K562 (cell line): ENCODE results near the gene LATS2. TPM values are rescaled to one million over a fixed set of nuclear protein-coding genes. Genes with fewer than 3 reads are reported as not detected.

Experiments used
- ATAC-seq: fragments of 200-7000 bp; cut with Tn5 transposase; 3 replicates; pipeline ENCODE4 v1.9.1; 2020; ENCODE audit warnings: moderate library complexity
- BruUV-seq: library from RNA; stranded (reverse); fragments of 400-500 nt; replicated peaks from 2 replicates; lab custom pipeline; 2021; lab: Mats Ljungman, UMichigan
- CTCF ChIA-PET: fragments of 300-600 bp; formaldehyde crosslinking; extraction: SDS; loops from one replicate; lab custom pipeline; 2021; ENCODE audit warnings: low intra/inter-chr PET ratio; lab: Yijun Ruan, JAX
- POLR2A ChIA-PET: fragments of 300-600, 350-650 bp; sonication (Branson Sonifier 250); formaldehyde crosslinking; extraction: SDS; loops from one replicate; lab custom pipeline; 2021; ENCODE audit warnings: antibody characterized with exemption, inconsistent platforms; lab: Yijun Ruan, JAX
- DNase-seq, 4 experiments: peaks; one replicate each; pipeline versions ENCODE4 v3.0.0 to v3.0.0-alpha.2; 2011 to 2018; ENCODE audit warnings: low spot score in 3 of 4, mixed read lengths in 3 of 4; ENCODE audit errors: extremely low read depth in 1 of 4
- FAIRE-seq: peaks from 2 replicates; lab custom pipeline; 2011; peaks lifted over from hg19 to GRCh38; lab: Jason Lieb, UNC
- H2AFZ ChIP-seq: 2 replicates; pipeline ENCODE4 v1.6.0; 2011; ENCODE audit warnings: low read depth, low read length, control low read depth, inconsistent platforms
- H3K27ac ChIP-seq: fragments of 200-600 bp; 3 replicates; pipeline ENCODE4 v1.8.0; 2011; ENCODE audit warnings: low read depth, mild to moderate bottlenecking, control low read depth, inconsistent platforms, low read length, moderate library complexity, mixed read lengths; ENCODE audit errors: extremely low read depth
- H3K27me3 ChIP-seq, 2 experiments: fragments of 300-600 bp in 1 of 2; 2 replicates in 1 of 2; 3 replicates in 1 of 2; pipeline versions ENCODE4 v1.6.0 to v1.8.0; 2011; ENCODE audit warnings: inconsistent platforms in 2 of 2, low read length in 2 of 2, mild to moderate bottlenecking in 1 of 2, mixed read lengths in 1 of 2, moderate library complexity in 1 of 2; ENCODE audit not compliant: control insufficient read depth in 2 of 2, insufficient read depth in 2 of 2
- H3K36me3 ChIP-seq: fragments of 300-600 bp; 3 replicates; pipeline ENCODE4 v1.8.0; 2011; ENCODE audit warnings: mild to moderate bottlenecking, low read length, inconsistent platforms; ENCODE audit not compliant: control insufficient read depth, insufficient read depth
- H3K4me1 ChIP-seq, 2 experiments: fragments of 200-600 bp in 1 of 2; replicated peaks in 1 of 2; 2 replicates in 1 of 2; 3 replicates in 1 of 2; pipeline versions ENCODE4 v1.5.1 to v1.8.0; 2011; ENCODE audit warnings: inconsistent platforms in 2 of 2, low read length in 2 of 2, mild to moderate bottlenecking in 1 of 2, mixed read lengths in 1 of 2, moderate library complexity in 1 of 2; ENCODE audit not compliant: control insufficient read depth in 2 of 2, insufficient read depth in 2 of 2
- H3K4me2 ChIP-seq: 2 replicates; pipeline ENCODE4 v1.6.1; 2011; ENCODE audit warnings: low read length, control low read depth, inconsistent platforms, mixed read lengths; ENCODE audit not compliant: insufficient read depth
- H3K4me3 ChIP-seq: fragments of 200-600 bp; sonication (generic), shearing (Covaris generic); 2 replicates; pipeline ENCODE4 v1.5.1; 2016; ENCODE audit warnings: control low read depth, inconsistent platforms
- H3K79me2 ChIP-seq: fragments of 200-600 bp; 3 replicates; pipeline ENCODE4 v1.8.0; 2011; ENCODE audit warnings: low read length, inconsistent platforms; ENCODE audit not compliant: control insufficient read depth, insufficient read depth
- H3K9ac ChIP-seq, 2 experiments: 2 replicates each; pipeline versions ENCODE4 v1.6.0 to v1.6.1; 2011; ENCODE audit warnings: low read depth in 2 of 2, low read length in 2 of 2, control low read depth in 1 of 2, inconsistent platforms in 1 of 2, mild to moderate bottlenecking in 1 of 2, mixed read lengths in 1 of 2; ENCODE audit not compliant: insufficient read depth in 1 of 2
- H3K9me1 ChIP-seq: one replicate; pipeline ENCODE4 v1.6.0; 2011; ENCODE audit warnings: inconsistent platforms, mild to moderate bottlenecking, low read length, moderate library complexity; ENCODE audit not compliant: control insufficient read depth, insufficient read depth
- H3K9me3 ChIP-seq: replicated peaks from 2 replicates; pipeline ENCODE4 v1.5.1; 2011; ENCODE audit warnings: low read depth, low read length, inconsistent platforms; ENCODE audit not compliant: control insufficient read depth, insufficient read depth
- H4K20me1 ChIP-seq: replicated peaks from 2 replicates; pipeline ENCODE4 v1.6.1; 2011; ENCODE audit warnings: low read length, inconsistent platforms, mixed read lengths; ENCODE audit not compliant: control insufficient read depth, insufficient read depth
- ARID1B ChIP-seq: fragments of 450-650 bp; IDR thresholded peaks from 2 replicates; pipeline ENCODE4 v1.6.1; 2016; ENCODE audit warnings: antibody characterized with exemption, mild to moderate bottlenecking, inconsistent platforms
- ATF7 ChIP-seq: fragments of 450-650 bp; IDR thresholded peaks from 2 replicates; pipeline ENCODE4 v1.7.1; 2014; ENCODE audit warnings: mild to moderate bottlenecking, moderate library complexity
- CBX2 ChIP-seq: fragments of 200-600 bp; sonication (generic); IDR thresholded peaks from one replicate; pipeline ENCODE4 v1.6.1; 2012; ENCODE audit warnings: mild to moderate bottlenecking, low read length, inconsistent platforms; ENCODE audit not compliant: insufficient read depth, poor library complexity, severe bottlenecking
- ERF ChIP-seq: fragments of 450-650 bp; formaldehyde crosslinking; IDR thresholded peaks from 2 replicates; pipeline ENCODE4 v1.4.0; 2020; ENCODE audit warnings: mild to moderate bottlenecking, mixed read lengths
- GATAD2B ChIP-seq: fragments of 450-650 bp; IDR thresholded peaks from 2 replicates; pipeline ENCODE4 v1.6.1; 2017; ENCODE audit warnings: mild to moderate bottlenecking, borderline replicate concordance
- SNIP1 ChIP-seq: fragments of 450-650 bp; IDR thresholded peaks from 2 replicates; pipeline ENCODE4 v1.7.1; 2017; ENCODE audit warnings: low read depth, mild to moderate bottlenecking
- WGBS: fragments of 100-300 bp; shearing (Covaris generic); methylation state at CpG from one replicate; pipeline ENCODE4 v1.1.6; 2016; ENCODE audit warnings: low coverage, mixed read lengths; ENCODE audit not compliant: insufficient coverage; ENCODE audit errors: missing lambda C conversion rate; 5-methylcytosine and 5-hydroxymethylcytosine counted together
- in situ Hi-C: fragments of 300-500 bp; cut with MboI; formaldehyde crosslinking; loops from 4 replicates; pipeline ENCODE4 v1.15.0; 2018; ENCODE audit warnings: inconsistent platforms, mixed read lengths
- intact Hi-C: fragments of 100-400 bp; cut with micrococcal nuclease; formaldehyde crosslinking; loops from 2 replicates; pipeline ENCODE4 v1.14.2; 2022
- polyA plus RNA-seq, 8 experiments: library from polyadenylated mRNA; depleted of rRNA in 4 of 8; stranded (reverse) in 5 of 8; unstranded in 3 of 8; fragments of >200 nt; fragmentation: Nextera tagmentation in 2 of 8; fragmentation: Illumina TruSeq in 1 of 8; extraction: Ambion mirVana in 2 of 8; extraction: Trizol in 1 of 8; gene quantifications; 2 replicates each; pipeline versions ENCODE4 v1.2.1 to v1.2.3, GENCODE V29; 2011 to 2014; ENCODE audit warnings: inconsistent platforms in 1 of 8, missing spikeins in 1 of 8
- total RNA-seq, 7 experiments: library from RNA; depleted of rRNA in 6 of 7; stranded (reverse); fragments of >200 nt in 6 of 7; fragmentation: Illumina TruSeq in 2 of 7; extraction: Trizol in 2 of 7; gene quantifications; 2 replicates each; pipeline versions ENCODE4 v1.2.1 to v1.2.3, GENCODE V29; 2011 to 2021; ENCODE audit warnings: low replicate concordance in 1 of 7
- TF ChIP-seq, protein P1 (sequence below): fragments of 450-650 bp; IDR thresholded peaks from 2 replicates; pipeline ENCODE4 v1.6.1; 2017; ENCODE audit warnings: mild to moderate bottlenecking, moderate library complexity
- TF ChIP-seq, protein P2 (sequence below): fragments of 250-450 bp; sonication (Bioruptor Pico); IDR thresholded peaks from 2 replicates; pipeline ENCODE4 v1.8.0; 2022; ENCODE audit warnings: moderate library complexity, mild to moderate bottlenecking, inconsistent platforms
- TF ChIP-seq, protein P3 (sequence below): fragments of 450-650 bp; formaldehyde crosslinking; conservative IDR thresholded peaks from 2 replicates; pipeline ENCODE4 v1.4.0; 2022; ENCODE audit warnings: mild to moderate bottlenecking, missing genetic modification characterization

Gene LATS2
- total and polyA plus RNA-seq, 9 of the 15 experiments (the other 6 are each of a cell fraction or from before 2014, with no cell fraction given) = 0.18 to 3.7 (median 0.76) TPM

DNA sequence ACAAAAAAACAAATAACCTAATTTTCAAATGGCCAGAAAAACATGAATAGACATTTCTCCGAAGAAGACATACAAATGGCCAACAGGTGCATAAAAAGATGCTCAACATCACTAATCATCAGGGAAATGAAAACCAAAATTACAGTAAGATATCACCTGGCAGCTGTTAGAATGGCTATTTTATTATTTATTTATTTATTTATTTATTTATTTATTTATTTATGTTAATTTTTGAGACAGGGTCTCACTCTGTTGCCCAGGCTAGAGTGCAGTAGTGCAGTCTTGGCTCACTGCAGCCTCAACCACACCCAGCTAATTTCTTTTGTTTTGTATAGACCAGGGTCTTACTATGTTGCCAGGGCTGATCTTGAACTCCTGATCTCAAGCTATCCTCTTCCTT lies 27.1 kb upstream of the LATS2 start (continued):
- TF ChIP-seq CBX2 = no peak

DNA sequence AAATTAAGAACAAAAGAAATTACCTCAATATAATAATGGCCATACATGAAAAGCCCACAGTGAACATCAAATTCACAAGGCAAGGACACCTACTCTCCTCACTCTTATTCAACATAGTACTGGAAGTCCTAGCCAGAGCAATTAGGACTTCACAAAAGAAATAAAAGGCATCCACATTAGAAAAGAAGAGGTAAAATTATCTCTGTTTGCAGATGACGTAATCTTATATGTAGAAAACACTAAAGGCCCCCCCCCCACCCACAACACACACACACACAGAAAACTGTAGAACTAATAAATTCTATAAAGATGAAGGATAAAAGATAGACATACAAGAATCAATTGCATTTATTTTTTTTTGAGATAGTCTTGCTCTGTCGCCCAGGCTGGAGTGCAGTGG lies 25.5 kb upstream of the LATS2 start:
- ChIA-PET CTCF (no interaction called here), POLR2A (no interaction called here)
- no peaks in the 10 kb centered on the region for H3K9me3 ChIP-seq
- DNase-seq (no peak), ATAC-seq (no peak), FAIRE-seq (no peak)
- H3K4me1 ChIP-seq = no peaks in the 10 kb centered on the region
- intact Hi-C loops (no loop called here), in situ Hi-C loops (no loop called here)
- H3K4me2 ChIP-seq = no peak overlapping the region
- no peaks in the 10 kb centered on the region for H3K9me1 ChIP-seq
- no peaks in the 10 kb centered on the region for H3K36me3 ChIP-seq
- BruUV-seq = no TSS peak
- H3K27ac ChIP-seq = no peak overlapping the region
- no peak overlapping the region for H2AFZ ChIP-seq
- H3K79me2 ChIP-seq = no peaks in the 10 kb centered on the region
- WGBS = 6% methylated on average over 2 of the region's 2 CpGs
- H3K4me3 ChIP-seq = no peak overlapping the region
- TF ChIP-seq ATF7 (peak; percentile 55), ERF (CRISPR knock-in tag) (no peak)
- H3K9ac ChIP-seq = no peak overlapping the region
- H4K20me1 ChIP-seq = no peaks in the 10 kb centered on the region
- H3K27me3 ChIP-seq = no peaks in the 10 kb centered on the region; a peak in 2 of 5 replicates

DNA sequence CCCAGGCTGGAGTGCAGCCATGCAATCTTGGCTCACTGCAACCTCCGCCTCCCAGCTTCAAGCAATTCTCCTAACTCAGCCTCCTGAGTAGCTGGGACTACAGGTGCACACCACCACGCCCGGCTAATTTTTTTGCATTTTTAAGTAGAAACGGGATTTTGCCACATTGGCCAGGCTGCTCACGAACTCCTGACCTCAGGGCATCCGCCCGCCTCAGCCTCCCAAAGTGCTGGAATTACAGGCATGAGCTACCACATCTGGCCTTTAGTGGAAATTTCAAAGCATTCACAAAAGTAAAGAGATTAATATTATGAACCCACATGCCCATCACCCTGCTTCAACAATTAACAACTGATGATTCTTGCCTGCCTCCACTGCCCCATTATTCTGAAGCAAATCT lies 20.5 kb upstream of the LATS2 start:
- H3K9ac ChIP-seq = no peak overlapping the region
- H4K20me1 ChIP-seq = no peaks in the 10 kb centered on the region
- FAIRE-seq = no peak
- BruUV-seq = no TSS peak
- no peak overlapping the region for H3K27ac ChIP-seq
- intact Hi-C loops (no loop called here), in situ Hi-C loops (no loop called here)
- H3K27me3 ChIP-seq = peaks cover 9 to 16% of the 10 kb centered on the region in 2 experiments; a peak in 4 of 5 replicates
- WGBS = 7% methylated on average over 5 of the region's 7 CpGs
- DNase-seq = no peak
- H2AFZ ChIP-seq = no peak overlapping the region
- no peak overlapping the region for H3K4me2 ChIP-seq
- ChIA-PET POLR2A (interaction anchor here (0.7 kb wide), 2 partner anchors 15 to 48 kb away, joined by 3 read pairs; no protein-coding TSS in a partner anchor), CTCF (no interaction called here)
- no peaks in the 10 kb centered on the region for H3K9me1 ChIP-seq
- H3K4me1 ChIP-seq = no peaks in the 10 kb centered on the region
- no peak overlapping the region for H3K4me3 ChIP-seq
- H3K79me2 ChIP-seq = no peaks in the 10 kb centered on the region
- H3K36me3 ChIP-seq = no peaks in the 10 kb centered on the region
- ATAC-seq = no peak
- H3K9me3 ChIP-seq = no peaks in the 10 kb centered on the region
- TF ChIP-seq, protein P1, sequence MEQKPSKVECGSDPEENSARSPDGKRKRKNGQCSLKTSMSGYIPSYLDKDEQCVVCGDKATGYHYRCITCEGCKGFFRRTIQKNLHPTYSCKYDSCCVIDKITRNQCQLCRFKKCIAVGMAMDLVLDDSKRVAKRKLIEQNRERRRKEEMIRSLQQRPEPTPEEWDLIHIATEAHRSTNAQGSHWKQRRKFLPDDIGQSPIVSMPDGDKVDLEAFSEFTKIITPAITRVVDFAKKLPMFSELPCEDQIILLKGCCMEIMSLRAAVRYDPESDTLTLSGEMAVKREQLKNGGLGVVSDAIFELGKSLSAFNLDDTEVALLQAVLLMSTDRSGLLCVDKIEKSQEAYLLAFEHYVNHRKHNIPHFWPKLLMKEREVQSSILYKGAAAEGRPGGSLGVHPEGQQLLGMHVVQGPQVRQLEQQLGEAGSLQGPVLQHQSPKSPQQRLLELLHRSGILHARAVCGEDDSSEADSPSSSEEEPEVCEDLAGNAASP = no peak
- TF ChIP-seq, protein P2, sequence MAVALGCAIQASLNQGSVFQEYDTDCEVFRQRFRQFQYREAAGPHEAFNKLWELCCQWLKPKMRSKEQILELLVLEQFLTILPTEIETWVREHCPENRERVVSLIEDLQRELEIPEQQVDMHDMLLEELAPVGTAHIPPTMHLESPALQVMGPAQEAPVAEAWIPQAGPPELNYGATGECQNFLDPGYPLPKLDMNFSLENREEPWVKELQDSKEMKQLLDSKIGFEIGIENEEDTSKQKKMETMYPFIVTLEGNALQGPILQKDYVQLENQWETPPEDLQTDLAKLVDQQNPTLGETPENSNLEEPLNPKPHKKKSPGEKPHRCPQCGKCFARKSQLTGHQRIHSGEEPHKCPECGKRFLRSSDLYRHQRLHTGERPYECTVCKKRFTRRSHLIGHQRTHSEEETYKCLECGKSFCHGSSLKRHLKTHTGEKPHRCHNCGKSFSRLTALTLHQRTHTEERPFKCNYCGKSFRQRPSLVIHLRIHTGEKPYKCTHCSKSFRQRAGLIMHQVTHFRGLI (CRISPR knock-in tag) = no peak
- TF ChIP-seq SNIP1 (no peak), ARID1B (no peak), GATAD2B (no peak)
- TF ChIP-seq, protein P3, sequence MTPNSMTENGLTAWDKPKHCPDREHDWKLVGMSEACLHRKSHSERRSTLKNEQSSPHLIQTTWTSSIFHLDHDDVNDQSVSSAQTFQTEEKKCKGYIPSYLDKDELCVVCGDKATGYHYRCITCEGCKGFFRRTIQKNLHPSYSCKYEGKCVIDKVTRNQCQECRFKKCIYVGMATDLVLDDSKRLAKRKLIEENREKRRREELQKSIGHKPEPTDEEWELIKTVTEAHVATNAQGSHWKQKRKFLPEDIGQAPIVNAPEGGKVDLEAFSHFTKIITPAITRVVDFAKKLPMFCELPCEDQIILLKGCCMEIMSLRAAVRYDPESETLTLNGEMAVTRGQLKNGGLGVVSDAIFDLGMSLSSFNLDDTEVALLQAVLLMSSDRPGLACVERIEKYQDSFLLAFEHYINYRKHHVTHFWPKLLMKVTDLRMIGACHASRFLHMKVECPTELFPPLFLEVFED = no peak
